GM19452 (cell line): ENCODE data around the gene ATF6B.
"Not testable (repeated sequence)": the region's sequence is repeated elsewhere in the genome, so short reads cannot be mapped to it uniquely, and the experiment has no call there.

Experiments used
- ATAC-seq: cut with Tn5 transposase; IDR thresholded peaks from one replicate; pipeline ENCODE4 v1.9.1; 2021; ENCODE audit not compliant: unreplicated experiment

The ATF6B gene

GRCh38 chr6:32108727-32109113, 19.3 kb downstream of the ATF6B start:
- no peak for ATAC-seq

- no peak for ATAC-seq
Observed at GRCh38 chr6:32108094-32108627, 19.9 kb downstream of the ATF6B start.

GRCh38 chr6:32107406-32107805, 20.6 kb downstream of the ATF6B start:
- ATAC-seq: no peak

GRCh38 chr6:32105433-32105832, 22.6 kb downstream of the ATF6B start:
- no peak for ATAC-seq

GRCh38 chr6:32102255-32102654, 25.8 kb downstream of the ATF6B start:
- ATAC-seq: no peak

- not testable (repeated sequence) for ATAC-seq
Observed at GRCh38 chr6:32100251-32100650, 27.8 kb downstream of the ATF6B start.

- ATAC-seq: no peak
Observed at GRCh38 chr6:32097364-32097763, 30.7 kb downstream of the ATF6B start.

- ATAC-seq: no peak
Observed at GRCh38 chr6:32096394-32097258, 31.4 kb downstream of the ATF6B start.

- no peak for ATAC-seq
Observed at GRCh38 chr6:32096087-32096393, 32.0 kb downstream of the ATF6B start.

GRCh38 chr6:32095338-32096086, 32.5 kb downstream of the ATF6B start:
- no peak for ATAC-seq

- no peak for ATAC-seq
Observed at GRCh38 chr6:32092760-32093497, 35.1 kb downstream of the ATF6B start.

GRCh38 chr6:32089082-32089828, 38.8 kb downstream of the ATF6B start:
- no peak for ATAC-seq

- no peak for ATAC-seq
Observed at GRCh38 chr6:32088487-32089049, 39.5 kb downstream of the ATF6B start.

GRCh38 chr6:32087574-32088486, 40.2 kb downstream of the ATF6B start:
- no peak for ATAC-seq

GRCh38 chr6:32086661-32087573, 41.1 kb downstream of the ATF6B start:
- ATAC-seq: no peak

- no peak for ATAC-seq
Observed at GRCh38 chr6:32085759-32086459, 42.1 kb downstream of the ATF6B start.

GRCh38 chr6:32084780-32085179, 43.3 kb downstream of the ATF6B start:
- no peak for ATAC-seq
